Keratinocyte (primary cell): Measurements from ENCODE around the gene CSGALNACT2. TPM values are rescaled to one million over a fixed set of nuclear protein-coding genes. Genes with fewer than 3 reads are reported as not detected.

Experiments used
- DNase-seq: peaks from one replicate; pipeline ENCODE4 v3.0.0-alpha.2; 2011; ENCODE audit warnings: low read depth, missing footprints, low spot score
- FAIRE-seq: peaks from 2 replicates; lab custom pipeline; 2011; peaks lifted over from hg19 to GRCh38; lab: Jason Lieb, UNC
- H2AFZ ChIP-seq: 2 replicates; pipeline ENCODE4 v1.6.0; 2012; ENCODE audit warnings: low read length, control low read depth, inconsistent platforms; ENCODE audit not compliant: control insufficient read depth
- H3K27ac ChIP-seq: 2 replicates; pipeline ENCODE4 v1.5.1; 2011; ENCODE audit warnings: low read length; ENCODE audit not compliant: control insufficient read depth, insufficient read depth
- H3K27me3 ChIP-seq: 3 replicates; pipeline ENCODE4 v1.6.0; 2011; ENCODE audit warnings: low read length; ENCODE audit not compliant: control insufficient read depth, insufficient read depth; ENCODE audit errors: extremely low read depth
- H3K36me3 ChIP-seq, 2 experiments: 2 replicates in 1 of 2; 3 replicates in 1 of 2; pipeline ENCODE4 v1.5.1; 2011; ENCODE audit warnings: low read length in 2 of 2, mild to moderate bottlenecking in 1 of 2; ENCODE audit not compliant: control insufficient read depth in 2 of 2, insufficient read depth in 2 of 2; ENCODE audit errors: extremely low read depth in 1 of 2
- H3K4me1 ChIP-seq: 3 replicates; pipeline ENCODE4 v1.5.1; 2011; ENCODE audit warnings: low read length; ENCODE audit not compliant: control insufficient read depth, insufficient read depth; ENCODE audit errors: extremely low read depth
- H3K4me2 ChIP-seq: 3 replicates; pipeline ENCODE4 v1.6.0; 2011; ENCODE audit warnings: low read depth, low read length; ENCODE audit not compliant: control insufficient read depth, insufficient read depth; ENCODE audit errors: extremely low read depth
- H3K4me3 ChIP-seq, 3 experiments: fragments of 200-600 bp in 1 of 3; sonication (generic) in 1 of 3; 2 replicates in 2 of 3; 3 replicates in 1 of 3; pipeline ENCODE4 v1.5.1; 2011 to 2016; ENCODE audit warnings: low read length in 3 of 3, mild to moderate bottlenecking in 3 of 3, control low read depth in 2 of 3, inconsistent platforms in 1 of 3, low read depth in 1 of 3, mixed read lengths in 1 of 3, mixed run types in 1 of 3, moderate library complexity in 1 of 3; ENCODE audit not compliant: control insufficient read depth in 2 of 3, insufficient read depth in 2 of 3; ENCODE audit errors: extremely low read depth in 1 of 3
- H3K79me2 ChIP-seq: 2 replicates; pipeline ENCODE4 v1.6.0; 2012; ENCODE audit warnings: low read length; ENCODE audit not compliant: control insufficient read depth, insufficient read depth
- H3K9ac ChIP-seq: 3 replicates; pipeline ENCODE4 v1.6.0; 2011; ENCODE audit warnings: low read length; ENCODE audit not compliant: control insufficient read depth, insufficient read depth; ENCODE audit errors: extremely low read depth
- H3K9me1 ChIP-seq: 3 replicates; pipeline ENCODE4 v1.6.0; 2011; ENCODE audit warnings: low read length; ENCODE audit not compliant: control insufficient read depth, insufficient read depth; ENCODE audit errors: extremely low read depth
- H3K9me3 ChIP-seq: 2 replicates; pipeline ENCODE4 v1.5.1; 2012; ENCODE audit warnings: low read depth, low read length; ENCODE audit not compliant: control insufficient read depth
- H4K20me1 ChIP-seq: 3 replicates; pipeline ENCODE4 v1.6.0; 2011; ENCODE audit warnings: low read length; ENCODE audit not compliant: control insufficient read depth, insufficient read depth; ENCODE audit errors: extremely low read depth
- CTCF ChIP-seq, 3 experiments: IDR thresholded peaks in 1 of 3; conservative IDR thresholded peaks in 1 of 3; optimal IDR thresholded peaks in 1 of 3; 2 replicates in 2 of 3; 3 replicates in 1 of 3; pipeline versions ENCODE3 to v1.5.1; 2011; ENCODE audit warnings: low read length in 3 of 3, mild to moderate bottlenecking in 3 of 3, moderate library complexity in 2 of 3, control low read depth in 1 of 3, inconsistent platforms in 1 of 3; ENCODE audit not compliant: insufficient read depth in 2 of 3; ENCODE audit errors: extremely low read depth in 1 of 3
- EZH2 ChIP-seq: IDR thresholded peaks from one replicate; pipeline ENCODE4 v1.6.1; 2012; ENCODE audit warnings: inconsistent platforms, mild to moderate bottlenecking, low read length, moderate library complexity
- dilution Hi-C: fragments of 300-500 bp; cut with MboI; formaldehyde crosslinking; loops from one replicate; pipeline ENCODE4 v1.7.0; 2020; ENCODE audit warnings: low sequenced_read_pairs; ENCODE audit not compliant: extremely low pct_ligation_motif_present
- polyA plus RNA-seq, 5 experiments: library from polyadenylated mRNA; depleted of rRNA in 3 of 5; stranded (reverse) in 3 of 5; stranded (forward) in 1 of 5; unstranded in 1 of 5; fragments of >200 nt; gene quantifications; 1 replicate in 1 of 5; 2 replicates in 3 of 5; 3 replicates in 1 of 5; pipeline versions ENCODE4 v1.2.1 to v1.2.3, GENCODE V29; 2011 to 2012; ENCODE audit warnings: missing spikeins in 2 of 5, low read depth in 1 of 5, low replicate concordance in 1 of 5

CSGALNACT2 gene
- polyA plus RNA-seq, 1 donor (not counting 4 experiments of a cell fraction or from before 2014, with no cell fraction given) = 19.7 TPM

GRCh38 chr10:43234471-43235041 lies 96.3 kb downstream of the CSGALNACT2 start:
- Histone ChIP-seq H3K27ac (no peak overlapping the region), H3K4me1 (no peaks in the 10 kb centered on the region), H4K20me1 (no peaks in the 10 kb centered on the region), H3K9me3 (no peaks in the 10 kb centered on the region), H2AFZ (no peak overlapping the region), H3K4me2 (no peak overlapping the region), H3K36me3 (no peaks in the 10 kb centered on the region), H3K4me3 (no peak overlapping the region), H3K9me1 (no peaks in the 10 kb centered on the region), H3K79me2 (no peaks in the 10 kb centered on the region), H3K27me3 (peaks cover 29% of the 10 kb centered on the region), H3K9ac (no peak overlapping the region)
- DNase-seq = no peak
- dilution Hi-C loops = no loop called here
- FAIRE-seq = no peak
- TF ChIP-seq EZH2 (no peak), CTCF (optimal IDR thresholded peaks at IDR 0.05 in 1 of 3, IDR thresholded peaks at IDR 0.05 in 1 of 3, conservative IDR thresholded peaks at IDR 0.05 in 1 of 3; ENCODE audit: extremely low read depth in 1 of 3, insufficient read depth in 2 of 3, low read length in 3 of 3) (no peak)

Other genes starting within 250 kb of the CSGALNACT2 start
- gene RET, start 61.4 kb upstream of the CSGALNACT2 start, polyA plus RNA-seq = 0.21 to 0.63 TPM (median 0.41 TPM) in 3 replicates
- 2.1 to 3.6 TPM (median 2.2 TPM) in 3 replicates for gene RASGEF1A, start 128.6 kb downstream of the CSGALNACT2 start, polyA plus RNA-seq
- gene FXYD4, start 233.2 kb downstream of the CSGALNACT2 start, polyA plus RNA-seq = not detected in 3 replicates